Natural killer cell (primary cell): ENCODE measurements around the gene ASPM. TPM values are rescaled to one million over a fixed set of nuclear protein-coding genes. Genes with fewer than 3 reads are reported as not detected.

ENCODE experiments used
- ATAC-seq, 3 donors: fragments of 150-1000 bp in 2 of 3; fragments of 200-7000 bp in 1 of 3; cut with Tn5 transposase; 1 replicate in 1 of 3; 2 replicates in 2 of 3; pipeline ENCODE4 v1.10.0; 2021; ENCODE audit warnings: mild to moderate bottlenecking in 2 of 3, moderate library complexity in 2 of 3
- DNase-seq, 2 donors: peaks; one replicate each; pipeline versions ENCODE4 v3.0.0 to v3.0.0-alpha.2; 2013 to 2021; ENCODE audit warnings: mixed read lengths in 1 of 2
- H3K27ac ChIP-seq: one replicate; pipeline ENCODE4 v1.5.1; 2013; ENCODE audit warnings: mild to moderate bottlenecking, low read length
- H3K27me3 ChIP-seq: one replicate; pipeline ENCODE4 v1.6.1; 2013; ENCODE audit warnings: low read length; ENCODE audit not compliant: control insufficient read depth, insufficient read depth
- H3K36me3 ChIP-seq: one replicate; pipeline ENCODE4 v1.6.1; 2013; ENCODE audit warnings: low read length; ENCODE audit not compliant: control insufficient read depth, insufficient read depth
- H3K4me1 ChIP-seq: one replicate; pipeline ENCODE4 v1.6.1; 2013; ENCODE audit warnings: low read length; ENCODE audit not compliant: control insufficient read depth, insufficient read depth
- H3K4me3 ChIP-seq: one replicate; pipeline ENCODE4 v1.5.1; 2013; ENCODE audit warnings: low read length
- H3K9me3 ChIP-seq: one replicate; pipeline ENCODE4 v1.6.1; 2013; ENCODE audit warnings: low read length; ENCODE audit not compliant: control insufficient read depth, insufficient read depth
- H3K27ac Mint-ChIP-seq, 2 donors: one replicate each; pipeline ENCODE4 v1.8.0; 2022; ENCODE audit warnings: mild to moderate bottlenecking in 2 of 2, mixed read lengths in 2 of 2, moderate library complexity in 1 of 2
- H3K27me3 Mint-ChIP-seq, 2 donors: one replicate each; pipeline ENCODE4 v1.8.0; 2022; ENCODE audit warnings: low read depth in 2 of 2, mixed read lengths in 2 of 2
- H3K36me3 Mint-ChIP-seq: one replicate; pipeline ENCODE4 v1.8.0; 2022; ENCODE audit warnings: mixed read lengths
- H3K4me1 Mint-ChIP-seq, 2 donors: one replicate each; pipeline ENCODE4 v1.8.0; 2022; ENCODE audit warnings: mixed read lengths in 2 of 2
- H3K4me3 Mint-ChIP-seq: one replicate; pipeline ENCODE4 v1.8.0; 2022; ENCODE audit warnings: mild to moderate bottlenecking, moderate library complexity, mixed read lengths
- H3K9me3 Mint-ChIP-seq, 2 donors: one replicate each; pipeline ENCODE4 v1.8.0; 2022; ENCODE audit warnings: mixed read lengths in 2 of 2
- WGBS: methylation state at CpG from one replicate; pipeline ENCODE4 v1.1.7; 2013; ENCODE audit warnings: missing lambda C conversion rate; ENCODE audit not compliant: insufficient coverage; 5-methylcytosine and 5-hydroxymethylcytosine counted together
- intact Hi-C: fragments of 100-400 bp; cut with micrococcal nuclease; formaldehyde crosslinking; loops from one replicate; pipeline ENCODE4 v1.14.2; 2022
- total RNA-seq, 4 donors: library from RNA; stranded (reverse); fragments of 120-200 nt in 1 of 4; gene quantifications; one replicate each; pipeline versions ENCODE4 v1.2.3 to v1.2.4, GENCODE V29; 2013 to 2022
- TF ChIP-seq, protein P1 (sequence below): fragments of 200-600 bp; IDR thresholded peaks from one replicate; pipeline ENCODE4 v1.8.0; 2022; ENCODE audit warnings: antibody characterized with exemption

The ASPM gene
- total RNA-seq, 3 donors from 2014 or later (not counting 1 experiment from before 2014, with no cell fraction given) = 0.73 to 1.9 (median 1.1) TPM

DNA sequence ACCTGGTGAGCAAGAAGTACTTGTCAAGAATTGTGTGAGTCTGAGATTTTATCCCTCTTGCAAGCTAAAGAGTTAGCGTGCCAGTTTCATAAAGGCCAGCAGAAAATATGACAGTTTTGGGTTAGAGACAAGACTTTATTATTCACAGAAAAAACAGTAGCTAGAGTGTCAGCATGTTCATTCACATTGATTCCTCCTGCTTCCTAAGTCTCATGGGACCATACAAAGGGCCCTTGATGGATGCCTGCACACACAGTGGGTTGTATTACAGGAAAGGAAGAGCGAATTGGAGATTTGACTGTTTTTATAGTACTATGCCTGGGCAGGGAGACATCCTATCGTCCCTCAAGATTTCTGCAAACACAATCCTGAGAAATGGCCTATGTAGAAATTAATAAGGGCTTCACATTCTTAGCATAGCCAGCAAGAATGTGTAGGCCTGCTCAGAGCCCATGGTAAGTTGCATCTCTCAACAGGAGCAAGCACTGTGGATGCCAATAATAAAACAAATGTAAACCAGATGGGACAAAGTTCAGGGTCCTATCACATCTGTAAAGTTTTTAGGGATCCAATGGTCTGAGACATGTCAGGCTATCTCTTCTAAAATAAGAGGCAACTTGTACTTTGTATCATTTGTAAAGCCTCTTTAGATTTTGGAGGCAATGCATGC is 4.0 kb upstream of the ASPM start:
- Histone ChIP-seq H3K36me3 (no peaks in the 10 kb centered on the region), H3K27me3 (no peaks in the 10 kb centered on the region), H3K27ac (no peak overlapping the region), H3K9me3 (no peaks in the 10 kb centered on the region), H3K4me3 (no peak overlapping the region), H3K4me1 (peaks cover 7% of the 10 kb centered on the region)
- Mint-ChIP-seq H3K9me3 (no peaks in the 10 kb centered on the region), H3K27ac (no peak overlapping the region), H3K4me1 (peaks cover 12 to 13% of the 10 kb centered on the region in 2 donors), H3K27me3 (no peaks in the 10 kb centered on the region), H3K36me3 (no peaks in the 10 kb centered on the region), H3K4me3 (no peak overlapping the region)
- DNase-seq (no peak), ATAC-seq (no peak)
- intact Hi-C loops = no loop called here
- WGBS = 100% methylated on average over 3 of the region's 3 CpGs
- TF ChIP-seq, protein P1, sequence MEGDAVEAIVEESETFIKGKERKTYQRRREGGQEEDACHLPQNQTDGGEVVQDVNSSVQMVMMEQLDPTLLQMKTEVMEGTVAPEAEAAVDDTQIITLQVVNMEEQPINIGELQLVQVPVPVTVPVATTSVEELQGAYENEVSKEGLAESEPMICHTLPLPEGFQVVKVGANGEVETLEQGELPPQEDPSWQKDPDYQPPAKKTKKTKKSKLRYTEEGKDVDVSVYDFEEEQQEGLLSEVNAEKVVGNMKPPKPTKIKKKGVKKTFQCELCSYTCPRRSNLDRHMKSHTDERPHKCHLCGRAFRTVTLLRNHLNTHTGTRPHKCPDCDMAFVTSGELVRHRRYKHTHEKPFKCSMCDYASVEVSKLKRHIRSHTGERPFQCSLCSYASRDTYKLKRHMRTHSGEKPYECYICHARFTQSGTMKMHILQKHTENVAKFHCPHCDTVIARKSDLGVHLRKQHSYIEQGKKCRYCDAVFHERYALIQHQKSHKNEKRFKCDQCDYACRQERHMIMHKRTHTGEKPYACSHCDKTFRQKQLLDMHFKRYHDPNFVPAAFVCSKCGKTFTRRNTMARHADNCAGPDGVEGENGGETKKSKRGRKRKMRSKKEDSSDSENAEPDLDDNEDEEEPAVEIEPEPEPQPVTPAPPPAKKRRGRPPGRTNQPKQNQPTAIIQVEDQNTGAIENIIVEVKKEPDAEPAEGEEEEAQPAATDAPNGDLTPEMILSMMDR = no peak

DNA sequence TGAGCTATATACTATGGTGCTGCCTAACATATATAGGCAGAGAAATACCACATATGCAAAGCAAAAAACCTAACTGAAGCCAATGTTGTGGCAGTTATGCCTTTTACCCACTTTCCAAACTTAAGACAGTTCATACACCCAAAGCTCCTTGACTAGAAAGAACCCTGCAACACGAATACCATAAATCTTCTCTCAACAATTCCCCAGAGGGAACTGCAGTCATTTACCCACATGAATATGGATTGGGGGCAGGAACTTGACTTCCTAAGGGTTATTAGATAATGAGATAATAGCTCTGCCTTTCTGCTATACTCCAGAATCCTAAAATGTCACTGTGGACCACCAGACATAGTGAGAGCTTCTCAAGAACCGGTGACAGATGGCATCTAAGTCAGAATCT is 2.9 kb upstream of the ASPM start:
- no peak overlapping the region for H3K4me3 Mint-ChIP-seq
- intact Hi-C loops = no loop called here

DNA sequence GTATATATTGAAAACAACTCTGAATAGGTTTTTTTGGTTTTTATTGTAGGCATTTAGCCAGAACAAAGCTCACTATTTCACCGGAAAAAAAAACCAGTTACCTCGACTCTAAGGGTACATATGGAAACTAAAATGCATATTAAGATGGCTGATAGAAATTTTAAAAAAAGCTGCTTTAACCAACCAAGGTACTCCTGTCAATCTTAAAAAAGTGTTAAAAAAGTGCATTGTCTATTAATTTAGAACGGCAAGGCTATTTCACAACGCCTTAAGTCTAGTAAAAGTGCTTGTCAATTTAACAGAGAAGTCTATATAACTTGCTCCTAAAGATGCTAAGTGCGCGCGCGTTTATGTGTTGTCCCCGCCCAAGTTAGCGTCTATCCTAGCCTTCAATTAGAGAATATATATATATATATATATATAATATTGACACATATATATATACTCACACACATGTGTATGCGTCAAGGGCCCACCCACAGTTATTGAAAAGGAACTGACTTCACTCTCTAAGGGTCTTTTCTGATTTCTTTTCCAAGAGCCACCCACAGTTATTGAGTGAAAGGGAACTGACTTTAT is 934 bp downstream of the ASPM start:
- DNase-seq = peak in 1 of 2 donors; percentile 16
- Mint-ChIP-seq H3K27ac (peak overlapping the region; percentile 95 to 96), H3K4me1 (peaks cover 12 to 18% of the 10 kb centered on the region in 2 donors), H3K27me3 (no peaks in the 10 kb centered on the region), H3K9me3 (no peaks in the 10 kb centered on the region), H3K4me3 (peak overlapping the region; percentile 99), H3K36me3 (no peaks in the 10 kb centered on the region)
- 6% methylated on average over 3 of the region's 11 CpGs for WGBS
- TF ChIP-seq, protein P1 = no peak
- Histone ChIP-seq H3K36me3 (no peaks in the 10 kb centered on the region), H3K9me3 (no peaks in the 10 kb centered on the region), H3K27ac (no peak overlapping the region), H3K27me3 (no peaks in the 10 kb centered on the region), H3K4me1 (peaks cover 7% of the 10 kb centered on the region), H3K4me3 (peak overlapping the region; percentile 56)
- ATAC-seq = no peak
- intact Hi-C loops = no loop called here

More for the DNA sequence above, 2.9 kb upstream of the ASPM start:
- peaks cover 12 to 13% of the 10 kb centered on the region in 2 donors for H3K4me1 Mint-ChIP-seq
- H3K9me3 Mint-ChIP-seq = no peaks in the 10 kb centered on the region
- 90% methylated on average over 2 of the region's 2 CpGs for WGBS
- DNase-seq (no peak), ATAC-seq (no peak)
- Histone ChIP-seq H3K27me3 (no peaks in the 10 kb centered on the region), H3K9me3 (no peaks in the 10 kb centered on the region), H3K36me3 (no peaks in the 10 kb centered on the region), H3K4me3 (no peak overlapping the region), H3K4me1 (peaks cover 7% of the 10 kb centered on the region), H3K27ac (no peak overlapping the region)
- no peaks in the 10 kb centered on the region for H3K36me3 Mint-ChIP-seq
- H3K27ac Mint-ChIP-seq = no peak overlapping the region
- TF ChIP-seq, protein P1 = no peak
- no peaks in the 10 kb centered on the region for H3K27me3 Mint-ChIP-seq
